HCT116 (cell line): Measurements from ENCODE around the gene FAM13A. TPM values are rescaled to one million over a fixed set of nuclear protein-coding genes. Genes with fewer than 3 reads are reported as not detected.

Source experiments
- ATAC-seq: fragments of 200-7000 bp; cut with Tn5 transposase; 2 replicates; pipeline ENCODE4 v1.9.1; 2020; ENCODE audit warnings: mild to moderate bottlenecking, moderate library complexity
- BruUV-seq: library from RNA; stranded (reverse); fragments of 400-500 nt; replicated peaks from 2 replicates; lab custom pipeline; 2021; lab: Mats Ljungman, UMichigan
- CTCF ChIA-PET: fragments of 300-600 bp; sonication (Branson Sonifier 250); formaldehyde crosslinking; loops from one replicate; lab custom pipeline; 2021; ENCODE audit warnings: antibody characterized with exemption; lab: Charles Lee
- POLR2A ChIA-PET: fragments of 300-600, 350-600 bp; sonication (Branson Sonifier 250); formaldehyde crosslinking; loops from one replicate; lab custom pipeline; 2021; ENCODE audit warnings: antibody characterized with exemption; lab: Charles Lee
- RAD21 ChIA-PET, 2 experiments: fragments of 300-600 bp; sonication (Branson Sonifier 250); formaldehyde crosslinking; loops; one replicate each; lab custom pipeline; 2023; ENCODE audit warnings: low total read pairs in 2 of 2; ENCODE audit not compliant: uncharacterized antibody in 2 of 2, unreplicated experiment in 2 of 2, low non-redundant PET in 1 of 2; lab: Charles Lee
- DNase-seq: peaks from one replicate; pipeline ENCODE4 v3.0.0-alpha.2; 2010; ENCODE audit warnings: low read depth, low spot score
- H2AFZ ChIP-seq: fragments of 200-600 bp; shearing (Covaris generic), sonication (generic); 2 replicates; pipeline ENCODE4 v1.6.1; 2017; ENCODE audit warnings: low read depth, mixed run types, mixed read lengths, antibody characterized with exemption, low read length; ENCODE audit not compliant: poor library complexity, severe bottlenecking
- H3K27ac ChIP-seq: 2 replicates; pipeline ENCODE4 v1.5.1; 2012; ENCODE audit warnings: low read depth, low read length
- H3K27me3 ChIP-seq: fragments of 200-600 bp; sonication (generic); 2 replicates; pipeline ENCODE4 v1.6.1; 2016; ENCODE audit warnings: mixed run types, low read length, mixed read lengths; ENCODE audit not compliant: insufficient read depth
- H3K36me3 ChIP-seq, 2 experiments: fragments of 200-500 bp in 1 of 2; fragments of 200-600 bp in 1 of 2; sonication (Bioruptor generic) in 1 of 2; sonication (generic) in 1 of 2; 2 replicates each; pipeline versions ENCODE4 v1.5.1 to v1.6.1; 2014 to 2016; ENCODE audit warnings: low read length in 2 of 2, inconsistent platforms in 1 of 2, mixed read lengths in 1 of 2, mixed run types in 1 of 2; ENCODE audit not compliant: insufficient read depth in 2 of 2, control insufficient read depth in 1 of 2
- H3K4me1 ChIP-seq, 2 experiments: fragments of 200-600 bp in 1 of 2; sonication (generic) in 1 of 2; 2 replicates each; pipeline versions ENCODE4 v1.5.1 to v1.6.1; 2012 to 2017; ENCODE audit warnings: low read length in 2 of 2, inconsistent platforms in 1 of 2, mild to moderate bottlenecking in 1 of 2, mixed read lengths in 1 of 2, mixed run types in 1 of 2, moderate library complexity in 1 of 2; ENCODE audit not compliant: insufficient read depth in 2 of 2, control insufficient read depth in 1 of 2
- H3K4me2 ChIP-seq: fragments of 200-600 bp; sonication (generic); 2 replicates; pipeline ENCODE4 v1.6.1; 2017; ENCODE audit warnings: mixed run types, low read length, mixed read lengths
- H3K4me3 ChIP-seq, 2 experiments: fragments of 200-600 bp in 1 of 2; sonication (generic) in 1 of 2; replicated peaks in 1 of 2; 2 replicates each; pipeline ENCODE4 v1.5.1; 2011 to 2016; ENCODE audit warnings: low read length in 2 of 2, control low read depth in 1 of 2, low read depth in 1 of 2, mild to moderate bottlenecking in 1 of 2, mixed read lengths in 1 of 2, mixed run types in 1 of 2
- H3K79me2 ChIP-seq: fragments of 200-600 bp; sonication (generic); 2 replicates; pipeline ENCODE4 v1.6.1; 2017; ENCODE audit warnings: mild to moderate bottlenecking, mixed run types, low read length, moderate library complexity, mixed read lengths; ENCODE audit not compliant: insufficient read depth
- H3K9ac ChIP-seq: fragments of 200-600 bp; sonication (generic); 2 replicates; pipeline ENCODE4 v1.6.1; 2016; ENCODE audit warnings: low read length, mixed read lengths
- H3K9me2 ChIP-seq: fragments of 200-600 bp; sonication (generic), shearing (Covaris generic); 2 replicates; pipeline ENCODE4 v1.6.1; 2017; ENCODE audit warnings: mixed run types, mild to moderate bottlenecking, moderate library complexity; ENCODE audit not compliant: insufficient read depth
- H3K9me3 ChIP-seq, 2 experiments: fragments of 200-500 bp in 1 of 2; fragments of 200-600 bp in 1 of 2; sonication (Bioruptor generic) in 1 of 2; sonication (generic) in 1 of 2; 2 replicates each; pipeline ENCODE4 v1.6.1; 2014 to 2017; ENCODE audit warnings: low read length in 2 of 2, mixed read lengths in 2 of 2, inconsistent platforms in 1 of 2, low read depth in 1 of 2, mild to moderate bottlenecking in 1 of 2, mixed run types in 1 of 2, moderate library complexity in 1 of 2; ENCODE audit not compliant: control insufficient read depth in 1 of 2, insufficient read depth in 1 of 2
- H4K20me1 ChIP-seq: fragments of 200-600 bp; sonication (generic), shearing (Covaris generic); 2 replicates; pipeline ENCODE4 v1.6.1; 2017; ENCODE audit warnings: mixed run types, mild to moderate bottlenecking, moderate library complexity; ENCODE audit not compliant: insufficient read depth
- CEBPB ChIP-seq: IDR thresholded peaks from 2 replicates; pipeline ENCODE4 v1.6.1; 2012; ENCODE audit warnings: low read depth
- EGR1 ChIP-seq: IDR thresholded peaks from 2 replicates; pipeline ENCODE4 v1.6.1; 2012; ENCODE audit warnings: low read depth
- ELF1 ChIP-seq: IDR thresholded peaks from 2 replicates; pipeline ENCODE4 v1.6.1; 2012; ENCODE audit warnings: low read depth, borderline replicate concordance
- EZH2 ChIP-seq: fragments of 200-600 bp; sonication (generic); IDR thresholded peaks from 2 replicates; pipeline ENCODE4 v1.6.1; 2017; ENCODE audit warnings: antibody characterized with exemption, mixed run types
- JUND ChIP-seq: IDR thresholded peaks from 2 replicates; pipeline ENCODE4 v1.6.1; 2012
- RAD21 ChIP-seq: IDR thresholded peaks from 2 replicates; pipeline ENCODE4 v1.6.1; 2012; ENCODE audit warnings: low read depth, mild to moderate bottlenecking
- SIN3A ChIP-seq: IDR thresholded peaks from 2 replicates; pipeline ENCODE4 v1.6.1; 2012; ENCODE audit warnings: low read depth
- SRF ChIP-seq: IDR thresholded peaks from 2 replicates; pipeline ENCODE4 v1.6.1; 2012; ENCODE audit warnings: low read depth
- YY1 ChIP-seq: IDR thresholded peaks from 2 replicates; pipeline ENCODE4 v1.6.1; 2011; ENCODE audit warnings: low read length, low read depth, moderate library complexity, mild to moderate bottlenecking; ENCODE audit not compliant: insufficient replicate concordance; ENCODE audit errors: extremely low read depth
- ZFX ChIP-seq: fragments of 450-650 bp; IDR thresholded peaks from 2 replicates; pipeline ENCODE4 v1.6.1; 2017
- ZNF274 ChIP-seq: fragments of 200-500 bp; sonication (Bioruptor generic); IDR thresholded peaks from 2 replicates; pipeline ENCODE4 v1.6.1; 2014; ENCODE audit warnings: mild to moderate bottlenecking, low read depth, low read length, inconsistent platforms
- intact Hi-C: fragments of 100-400 bp; cut with micrococcal nuclease; formaldehyde crosslinking; loops from 2 replicates; pipeline ENCODE4 v1.10.0; 2022
- total RNA-seq: library from RNA; stranded (reverse); gene quantifications from one replicate; pipeline ENCODE4 v1.2.1, GENCODE V29; 2021; ENCODE audit not compliant: unreplicated experiment
- TF ChIP-seq, protein P1 (sequence below): IDR thresholded peaks from 2 replicates; pipeline ENCODE4 v1.6.1; 2012
- TF ChIP-seq, protein P2 (sequence below): IDR thresholded peaks from 2 replicates; pipeline ENCODE4 v1.6.1; 2011; ENCODE audit warnings: mild to moderate bottlenecking, low read length, moderate library complexity; ENCODE audit not compliant: insufficient replicate concordance; ENCODE audit errors: extremely low read depth
- TF ChIP-seq, protein P3 (sequence below): IDR thresholded peaks from 2 replicates; pipeline ENCODE4 v1.6.1; 2012

FAM13A gene
- total RNA-seq, 1 experiment from 2014 or later: 17.2 TPM

DNA sequence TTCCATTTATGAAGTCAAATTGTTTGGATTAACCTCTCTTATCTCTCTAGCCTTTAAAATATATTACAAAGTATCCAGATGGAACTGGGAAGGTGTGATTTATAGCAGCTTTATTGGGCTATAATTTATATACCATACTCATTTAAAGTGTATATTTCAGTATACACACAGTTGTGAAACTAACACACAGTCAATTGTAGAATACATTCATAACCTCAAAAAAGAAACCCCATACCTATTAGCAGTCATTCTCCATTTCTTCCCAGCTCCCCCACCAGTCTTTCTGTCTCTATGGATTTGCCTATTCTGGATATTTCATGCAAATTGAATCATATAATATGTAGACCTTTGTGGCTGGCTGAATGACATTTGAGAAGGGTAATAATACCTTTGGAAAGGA, 351.8 kb downstream of the FAM13A start:
- POLR2A ChIA-PET: no interaction called here
- no peak for ATAC-seq

More for the DNA sequence above, 351.8 kb downstream of the FAM13A start:
- Histone ChIP-seq H3K4me1 (no peaks in the 10 kb centered on the region), H3K4me3 (no peak overlapping the region), H2AFZ (no peak overlapping the region), H3K36me3 (no peaks in the 10 kb centered on the region), H3K27me3 (no peaks in the 10 kb centered on the region), H3K79me2 (no peaks in the 10 kb centered on the region), H3K9me3 (no peaks in the 10 kb centered on the region), H3K27ac (no peak overlapping the region), H3K9ac (no peak overlapping the region), H3K4me2 (no peak overlapping the region), H4K20me1 (no peaks in the 10 kb centered on the region), H3K9me2 (no peaks in the 10 kb centered on the region)
- TF ChIP-seq EZH2: no peak
- no peak for TF ChIP-seq SRF
- TF ChIP-seq EGR1: no peak
- TF ChIP-seq SIN3A: no peak
- TF ChIP-seq YY1: no peak
- TF ChIP-seq ZFX: no peak
- no peak for TF ChIP-seq JUND
- TF ChIP-seq CEBPB: no peak
- no peak for TF ChIP-seq ELF1
- TF ChIP-seq ZNF274: no peak
- TF ChIP-seq, protein P1, sequence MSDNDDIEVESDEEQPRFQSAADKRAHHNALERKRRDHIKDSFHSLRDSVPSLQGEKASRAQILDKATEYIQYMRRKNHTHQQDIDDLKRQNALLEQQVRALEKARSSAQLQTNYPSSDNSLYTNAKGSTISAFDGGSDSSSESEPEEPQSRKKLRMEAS: no peak
- no peak for TF ChIP-seq RAD21
- TF ChIP-seq, protein P2, sequence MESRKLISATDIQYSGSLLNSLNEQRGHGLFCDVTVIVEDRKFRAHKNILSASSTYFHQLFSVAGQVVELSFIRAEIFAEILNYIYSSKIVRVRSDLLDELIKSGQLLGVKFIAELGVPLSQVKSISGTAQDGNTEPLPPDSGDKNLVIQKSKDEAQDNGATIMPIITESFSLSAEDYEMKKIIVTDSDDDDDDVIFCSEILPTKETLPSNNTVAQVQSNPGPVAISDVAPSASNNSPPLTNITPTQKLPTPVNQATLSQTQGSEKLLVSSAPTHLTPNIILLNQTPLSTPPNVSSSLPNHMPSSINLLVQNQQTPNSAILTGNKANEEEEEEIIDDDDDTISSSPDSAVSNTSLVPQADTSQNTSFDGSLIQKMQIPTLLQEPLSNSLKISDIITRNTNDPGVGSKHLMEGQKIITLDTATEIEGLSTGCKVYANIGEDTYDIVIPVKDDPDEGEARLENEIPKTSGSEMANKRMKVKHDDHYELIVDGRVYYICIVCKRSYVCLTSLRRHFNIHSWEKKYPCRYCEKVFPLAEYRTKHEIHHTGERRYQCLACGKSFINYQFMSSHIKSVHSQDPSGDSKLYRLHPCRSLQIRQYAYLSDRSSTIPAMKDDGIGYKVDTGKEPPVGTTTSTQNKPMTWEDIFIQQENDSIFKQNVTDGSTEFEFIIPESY: no peak
- TF ChIP-seq, protein P3, sequence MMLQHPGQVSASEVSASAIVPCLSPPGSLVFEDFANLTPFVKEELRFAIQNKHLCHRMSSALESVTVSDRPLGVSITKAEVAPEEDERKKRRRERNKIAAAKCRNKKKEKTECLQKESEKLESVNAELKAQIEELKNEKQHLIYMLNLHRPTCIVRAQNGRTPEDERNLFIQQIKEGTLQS: no peak
- intact Hi-C loops: no loop called here
- ChIA-PET RAD21 (no interaction called here), CTCF (no interaction called here)
- DNase-seq: no peak
- BruUV-seq: no TSS peak
